Peyer's patch (tissue), 4 donors: ENCODE data around the gene MEMO1.

Experiments
- POLR2A ChIP-seq, 2 donors: fragments of 450-650 bp; IDR thresholded peaks; one replicate each; pipeline ENCODE4 v1.5.1; 2017; ENCODE audit warnings: antibody characterized with exemption in 2 of 2, mild to moderate bottlenecking in 2 of 2, moderate library complexity in 2 of 2
- TF ChIP-seq, protein P1 (sequence below), 6 experiments: fragments of 450-650 bp in 4 of 6; fragments of 200-600 bp in 2 of 6; sonication (generic) in 1 of 6; IDR thresholded peaks; one replicate each; pipeline ENCODE4 v1.5.1; 2017 to 2019; ENCODE audit warnings: antibody characterized with exemption in 6 of 6, mild to moderate bottlenecking in 3 of 6, moderate library complexity in 1 of 6

DNA sequence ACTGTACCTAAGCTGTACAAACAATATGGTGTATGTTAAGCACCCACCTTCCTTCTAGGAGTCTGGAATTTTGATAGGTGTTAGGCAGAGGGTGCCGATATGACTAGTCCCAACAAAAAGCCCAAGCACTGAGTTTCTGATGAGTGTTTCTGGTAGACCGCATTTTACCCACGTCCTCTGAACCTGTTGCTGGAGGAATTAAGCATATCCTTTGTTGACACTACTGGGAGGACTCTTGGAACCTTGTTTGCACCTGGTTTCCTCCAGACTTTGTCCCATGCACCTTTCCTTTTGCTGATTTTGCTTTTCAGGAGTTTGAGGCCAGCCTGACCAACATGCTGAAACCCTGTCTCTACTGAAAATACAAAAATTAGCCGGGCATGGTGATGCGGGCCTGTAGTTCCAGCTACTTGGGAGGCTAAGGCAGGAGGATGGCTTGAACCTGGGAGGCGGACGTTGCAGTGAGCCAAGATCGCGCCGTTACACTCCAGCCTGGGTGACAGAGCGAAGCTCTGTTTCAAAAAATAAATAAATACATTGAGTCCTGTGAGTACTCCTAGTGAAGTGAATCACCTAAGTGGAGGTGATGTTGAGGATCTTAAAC, 41.1 kb upstream of the MEMO1 start:
- no peak for TF ChIP-seq POLR2A (IDR thresholded peaks at IDR 0.05)
- TF ChIP-seq, protein P1, sequence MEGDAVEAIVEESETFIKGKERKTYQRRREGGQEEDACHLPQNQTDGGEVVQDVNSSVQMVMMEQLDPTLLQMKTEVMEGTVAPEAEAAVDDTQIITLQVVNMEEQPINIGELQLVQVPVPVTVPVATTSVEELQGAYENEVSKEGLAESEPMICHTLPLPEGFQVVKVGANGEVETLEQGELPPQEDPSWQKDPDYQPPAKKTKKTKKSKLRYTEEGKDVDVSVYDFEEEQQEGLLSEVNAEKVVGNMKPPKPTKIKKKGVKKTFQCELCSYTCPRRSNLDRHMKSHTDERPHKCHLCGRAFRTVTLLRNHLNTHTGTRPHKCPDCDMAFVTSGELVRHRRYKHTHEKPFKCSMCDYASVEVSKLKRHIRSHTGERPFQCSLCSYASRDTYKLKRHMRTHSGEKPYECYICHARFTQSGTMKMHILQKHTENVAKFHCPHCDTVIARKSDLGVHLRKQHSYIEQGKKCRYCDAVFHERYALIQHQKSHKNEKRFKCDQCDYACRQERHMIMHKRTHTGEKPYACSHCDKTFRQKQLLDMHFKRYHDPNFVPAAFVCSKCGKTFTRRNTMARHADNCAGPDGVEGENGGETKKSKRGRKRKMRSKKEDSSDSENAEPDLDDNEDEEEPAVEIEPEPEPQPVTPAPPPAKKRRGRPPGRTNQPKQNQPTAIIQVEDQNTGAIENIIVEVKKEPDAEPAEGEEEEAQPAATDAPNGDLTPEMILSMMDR (IDR thresholded peaks at IDR 0.05) = no peak
